ENCODE measurements around the gene PFKFB4. TPM values are rescaled to one million over a fixed set of nuclear protein-coding genes. Genes with fewer than 3 reads are reported as not detected.

Gene PFKFB4
- total RNA-seq, 1 donor from 2014 or later = 22.4 TPM

DNA sequence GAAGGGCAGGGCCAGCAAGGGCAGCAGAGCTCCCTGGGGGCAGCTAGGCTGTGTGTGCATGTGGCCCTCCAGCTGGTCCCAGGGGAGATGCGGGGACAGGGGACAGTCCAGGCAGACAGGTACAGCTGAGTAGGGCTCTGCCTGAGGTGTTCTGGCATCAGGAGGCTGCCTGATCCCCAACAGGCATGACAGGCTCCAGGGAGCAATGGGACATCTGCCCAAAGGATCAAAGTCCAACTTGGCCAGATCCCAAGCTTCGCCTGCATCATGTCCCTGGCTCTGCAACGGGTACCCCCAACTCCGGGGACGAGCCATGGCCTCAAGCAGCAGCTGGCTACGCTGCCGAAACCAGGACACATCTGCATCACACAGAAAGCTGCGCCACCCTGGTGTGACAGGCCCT, 88.3 kb downstream of the PFKFB4 start:
- TF ChIP-seq, protein P1, sequence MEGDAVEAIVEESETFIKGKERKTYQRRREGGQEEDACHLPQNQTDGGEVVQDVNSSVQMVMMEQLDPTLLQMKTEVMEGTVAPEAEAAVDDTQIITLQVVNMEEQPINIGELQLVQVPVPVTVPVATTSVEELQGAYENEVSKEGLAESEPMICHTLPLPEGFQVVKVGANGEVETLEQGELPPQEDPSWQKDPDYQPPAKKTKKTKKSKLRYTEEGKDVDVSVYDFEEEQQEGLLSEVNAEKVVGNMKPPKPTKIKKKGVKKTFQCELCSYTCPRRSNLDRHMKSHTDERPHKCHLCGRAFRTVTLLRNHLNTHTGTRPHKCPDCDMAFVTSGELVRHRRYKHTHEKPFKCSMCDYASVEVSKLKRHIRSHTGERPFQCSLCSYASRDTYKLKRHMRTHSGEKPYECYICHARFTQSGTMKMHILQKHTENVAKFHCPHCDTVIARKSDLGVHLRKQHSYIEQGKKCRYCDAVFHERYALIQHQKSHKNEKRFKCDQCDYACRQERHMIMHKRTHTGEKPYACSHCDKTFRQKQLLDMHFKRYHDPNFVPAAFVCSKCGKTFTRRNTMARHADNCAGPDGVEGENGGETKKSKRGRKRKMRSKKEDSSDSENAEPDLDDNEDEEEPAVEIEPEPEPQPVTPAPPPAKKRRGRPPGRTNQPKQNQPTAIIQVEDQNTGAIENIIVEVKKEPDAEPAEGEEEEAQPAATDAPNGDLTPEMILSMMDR (IDR thresholded peaks at IDR 0.05; ENCODE audit: insufficient read depth, low read length, poor library complexity, severe bottlenecking) = no peak
- no peak for DNase-seq (ENCODE audit: low read depth)
- no peak overlapping the region for H3K4me3 ChIP-seq (ENCODE audit: low read depth, low read length)
- no peaks in the 10 kb centered on the region for H3K36me3 ChIP-seq (ENCODE audit: control insufficient read depth, insufficient read depth, low read length)
- no peaks in the 10 kb centered on the region for H3K27me3 ChIP-seq (ENCODE audit: control insufficient read depth, insufficient read depth, low read length)

Other genes with a start within 250 kb of the PFKFB4 start
- not detected in 2 replicates for gene SPINK8, start 223.1 kb downstream of the PFKFB4 start, total RNA-seq
- gene FBXW12, start 184.6 kb downstream of the PFKFB4 start, total RNA-seq = 0.46 TPM in 1 of 2 replicates, not detected in the other
- gene PLXNB1, start 126.7 kb downstream of the PFKFB4 start, total RNA-seq = 115 and 137 TPM in 2 replicates
- 39.2 and 46.4 TPM in 2 replicates for gene CCDC51, start 116.7 kb downstream of the PFKFB4 start, total RNA-seq
- 374 and 462 TPM in 2 replicates for gene TMA7, start 116.5 kb downstream of the PFKFB4 start, total RNA-seq
- 5.7 and 6.8 TPM in 2 replicates for gene ATRIP, start 110.1 kb downstream of the PFKFB4 start, total RNA-seq
- 231 and 248 TPM in 2 replicates for gene SHISA5, start 52.6 kb downstream of the PFKFB4 start, total RNA-seq
- gene UCN2, start 7.0 kb upstream of the PFKFB4 start, total RNA-seq = 26.1 and 39.1 TPM in 2 replicates
- 337 and 348 TPM in 2 replicates for gene COL7A1, start 38.5 kb upstream of the PFKFB4 start, total RNA-seq
- 413 and 435 TPM in 2 replicates for gene UQCRC1, start 52.8 kb upstream of the PFKFB4 start, total RNA-seq
- not detected in 2 replicates for gene TMEM89, start 65.0 kb upstream of the PFKFB4 start, total RNA-seq
- 32.8 and 54.2 TPM in 2 replicates for gene SLC26A6, start 78.7 kb upstream of the PFKFB4 start, total RNA-seq
- 5.2 and 5.6 TPM in 2 replicates for gene CELSR3, start 106.1 kb upstream of the PFKFB4 start, total RNA-seq
- gene NCKIPSD, start 129.1 kb upstream of the PFKFB4 start, total RNA-seq = 15.3 and 34.0 TPM in 2 replicates
- 81.2 and 109 TPM in 2 replicates for gene IP6K2, start 160.4 kb upstream of the PFKFB4 start, total RNA-seq

Measured in kidney epithelial cell (primary cell).